Breast epithelium (tissue), 3 donors: ENCODE results near the gene TMEM131.

Experiments
- POLR2A ChIP-seq: fragments of 450-650 bp; IDR thresholded peaks from one replicate; pipeline ENCODE4 v1.6.1; 2016; ENCODE audit warnings: antibody characterized with exemption, mild to moderate bottlenecking, moderate library complexity
- TF ChIP-seq, protein P1 (sequence below), 3 donors: fragments of 450-650 bp; IDR thresholded peaks; one replicate each; pipeline ENCODE4 v1.5.1; 2016 to 2017; ENCODE audit warnings: antibody characterized with exemption in 3 of 3, mild to moderate bottlenecking in 3 of 3, moderate library complexity in 3 of 3

- no peak for TF ChIP-seq POLR2A
- TF ChIP-seq, protein P1, sequence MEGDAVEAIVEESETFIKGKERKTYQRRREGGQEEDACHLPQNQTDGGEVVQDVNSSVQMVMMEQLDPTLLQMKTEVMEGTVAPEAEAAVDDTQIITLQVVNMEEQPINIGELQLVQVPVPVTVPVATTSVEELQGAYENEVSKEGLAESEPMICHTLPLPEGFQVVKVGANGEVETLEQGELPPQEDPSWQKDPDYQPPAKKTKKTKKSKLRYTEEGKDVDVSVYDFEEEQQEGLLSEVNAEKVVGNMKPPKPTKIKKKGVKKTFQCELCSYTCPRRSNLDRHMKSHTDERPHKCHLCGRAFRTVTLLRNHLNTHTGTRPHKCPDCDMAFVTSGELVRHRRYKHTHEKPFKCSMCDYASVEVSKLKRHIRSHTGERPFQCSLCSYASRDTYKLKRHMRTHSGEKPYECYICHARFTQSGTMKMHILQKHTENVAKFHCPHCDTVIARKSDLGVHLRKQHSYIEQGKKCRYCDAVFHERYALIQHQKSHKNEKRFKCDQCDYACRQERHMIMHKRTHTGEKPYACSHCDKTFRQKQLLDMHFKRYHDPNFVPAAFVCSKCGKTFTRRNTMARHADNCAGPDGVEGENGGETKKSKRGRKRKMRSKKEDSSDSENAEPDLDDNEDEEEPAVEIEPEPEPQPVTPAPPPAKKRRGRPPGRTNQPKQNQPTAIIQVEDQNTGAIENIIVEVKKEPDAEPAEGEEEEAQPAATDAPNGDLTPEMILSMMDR (IDR thresholded peaks at IDR 0.05), result no peak
Observed at GRCh38 chr2:97766567-97766966, 229.2 kb downstream of the TMEM131 start.
